Measurements from ENCODE around the gene KRTCAP2.
"Not testable (repeated sequence)": the region's sequence is repeated elsewhere in the genome, so short reads cannot be mapped to it uniquely, and the experiment has no call there.

KRTCAP2 gene

DNA sequence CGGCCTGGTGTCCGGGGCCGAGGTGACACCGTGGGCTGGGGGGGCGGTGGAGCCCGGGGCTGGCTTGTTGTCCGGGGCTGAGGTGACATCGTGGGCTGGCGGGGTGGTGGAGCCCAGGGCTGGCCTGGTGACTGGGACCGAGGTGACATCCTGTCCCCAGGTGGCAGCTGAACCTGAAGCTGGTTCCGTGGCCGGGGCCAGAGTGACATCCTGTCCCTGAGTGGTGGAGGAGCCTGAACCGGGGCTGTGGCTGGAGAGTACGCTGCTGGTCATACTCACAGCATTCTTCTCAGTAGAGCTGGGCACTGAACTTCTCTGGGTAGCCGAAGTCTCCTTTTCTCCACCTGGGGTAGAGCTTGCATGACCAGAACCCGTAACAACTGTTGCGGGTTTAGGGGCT is 18.8 kb upstream of the KRTCAP2 start:
- no peak overlapping the region for H3K4me3 ChIP-seq (ENCODE audit: low read depth, low read length)
- TF ChIP-seq, protein P1, sequence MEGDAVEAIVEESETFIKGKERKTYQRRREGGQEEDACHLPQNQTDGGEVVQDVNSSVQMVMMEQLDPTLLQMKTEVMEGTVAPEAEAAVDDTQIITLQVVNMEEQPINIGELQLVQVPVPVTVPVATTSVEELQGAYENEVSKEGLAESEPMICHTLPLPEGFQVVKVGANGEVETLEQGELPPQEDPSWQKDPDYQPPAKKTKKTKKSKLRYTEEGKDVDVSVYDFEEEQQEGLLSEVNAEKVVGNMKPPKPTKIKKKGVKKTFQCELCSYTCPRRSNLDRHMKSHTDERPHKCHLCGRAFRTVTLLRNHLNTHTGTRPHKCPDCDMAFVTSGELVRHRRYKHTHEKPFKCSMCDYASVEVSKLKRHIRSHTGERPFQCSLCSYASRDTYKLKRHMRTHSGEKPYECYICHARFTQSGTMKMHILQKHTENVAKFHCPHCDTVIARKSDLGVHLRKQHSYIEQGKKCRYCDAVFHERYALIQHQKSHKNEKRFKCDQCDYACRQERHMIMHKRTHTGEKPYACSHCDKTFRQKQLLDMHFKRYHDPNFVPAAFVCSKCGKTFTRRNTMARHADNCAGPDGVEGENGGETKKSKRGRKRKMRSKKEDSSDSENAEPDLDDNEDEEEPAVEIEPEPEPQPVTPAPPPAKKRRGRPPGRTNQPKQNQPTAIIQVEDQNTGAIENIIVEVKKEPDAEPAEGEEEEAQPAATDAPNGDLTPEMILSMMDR (IDR thresholded peaks at IDR 0.05; ENCODE audit: control insufficient read depth, extremely low read depth, insufficient read depth): no peak
- no peak for DNase-seq (ENCODE audit: low read depth)

DNA sequence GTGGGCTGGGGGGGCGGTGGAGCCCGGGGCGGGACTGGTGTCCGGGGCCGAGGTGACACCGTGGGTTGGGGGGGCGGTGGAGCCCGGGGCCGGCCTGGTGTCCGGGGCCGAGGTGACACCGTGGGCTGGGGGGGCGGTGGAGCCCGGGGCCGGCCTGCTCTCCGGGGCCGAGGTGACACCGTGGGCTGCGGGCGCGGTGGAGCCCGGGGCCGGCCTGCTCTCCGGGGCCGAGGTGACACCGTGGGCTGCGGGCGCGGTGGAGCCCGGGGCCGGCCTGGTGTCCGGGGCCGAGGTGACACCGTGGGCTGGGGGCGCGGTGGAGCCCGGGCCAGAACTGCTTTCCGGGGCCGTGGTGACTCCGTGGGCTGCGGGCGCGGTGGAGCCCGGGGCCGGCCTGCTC is 16.8 kb upstream of the KRTCAP2 start:
- not testable (repeated sequence) for DNase-seq (ENCODE audit: low read depth); H3K4me3 ChIP-seq (ENCODE audit: low read depth, low read length)

DNA sequence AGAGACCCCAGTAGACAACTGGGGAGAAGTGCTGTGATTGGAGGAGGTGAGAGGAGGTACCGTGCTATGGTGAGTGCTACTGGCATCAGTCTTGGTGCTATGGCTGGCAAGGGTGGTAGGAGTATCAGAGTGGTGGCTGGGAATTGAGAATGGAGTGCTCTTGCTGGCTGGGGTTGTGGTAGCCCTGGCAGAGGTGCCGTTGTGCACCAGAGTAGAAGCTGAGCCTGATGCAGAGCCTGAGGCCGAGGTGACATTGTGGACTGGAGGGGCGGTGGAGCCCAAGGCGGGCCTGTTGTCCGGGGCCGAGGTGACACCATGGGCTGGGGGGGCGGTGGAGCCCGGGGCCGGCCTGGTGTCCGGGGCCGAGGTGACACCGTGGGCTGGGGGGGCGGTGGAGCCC is 15.2 kb upstream of the KRTCAP2 start:
- TF ChIP-seq, protein P1 (IDR thresholded peaks at IDR 0.05; ENCODE audit: control insufficient read depth, extremely low read depth, insufficient read depth): no peak
- DNase-seq (ENCODE audit: low read depth): no peak
- H3K4me3 ChIP-seq (ENCODE audit: low read depth, low read length): no peak overlapping the region

GRCh38 chr1:155187456-155187891 is 14.4 kb upstream of the KRTCAP2 start:
- DNase-seq (ENCODE audit: low read depth): no peak
- TF ChIP-seq, protein P1 (IDR thresholded peaks at IDR 0.05; ENCODE audit: control insufficient read depth, extremely low read depth, insufficient read depth): no peak
- no peak overlapping the region for H3K4me3 ChIP-seq (ENCODE audit: low read depth, low read length)

DNA sequence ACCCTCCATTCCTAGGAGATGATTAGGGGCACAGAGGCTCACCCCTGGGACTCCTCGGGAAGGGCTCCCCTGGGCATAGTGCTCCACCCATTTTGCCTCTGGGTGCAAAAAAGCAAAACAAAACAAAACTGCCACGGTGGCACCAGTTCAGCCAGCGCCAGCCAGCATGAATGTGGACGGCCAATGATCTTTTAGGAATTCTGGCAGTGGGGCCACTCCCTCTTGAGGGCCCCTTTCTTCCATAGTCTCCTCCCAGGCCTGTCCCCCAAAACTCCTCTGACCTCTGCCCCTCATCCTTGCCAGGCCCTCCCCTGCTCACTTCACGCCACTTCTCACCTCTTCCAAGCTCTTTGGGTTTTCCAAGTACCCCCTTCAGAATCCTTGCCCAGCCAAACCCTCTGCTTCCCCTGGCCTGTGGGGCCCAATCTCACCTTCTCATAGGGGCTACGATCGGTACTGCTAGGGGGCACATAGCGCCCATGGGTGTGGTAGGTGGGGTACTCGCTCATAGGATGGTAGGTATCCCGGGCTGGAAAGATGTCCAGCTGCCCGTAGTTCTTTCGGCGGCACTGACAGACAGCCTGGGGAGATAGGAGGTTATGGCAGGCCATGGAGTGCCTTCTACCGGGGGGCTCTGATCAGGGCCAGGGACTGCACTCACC is 13.8 kb upstream of the KRTCAP2 start:
- TF ChIP-seq, protein P1 (IDR thresholded peaks at IDR 0.05; ENCODE audit: control insufficient read depth, extremely low read depth, insufficient read depth): no peak
- H3K4me3 ChIP-seq (ENCODE audit: low read depth, low read length): no peak overlapping the region
- no peak for DNase-seq (ENCODE audit: low read depth)

- H3K4me3 ChIP-seq (ENCODE audit: low read depth, low read length): no peak overlapping the region
- TF ChIP-seq, protein P1 (IDR thresholded peaks at IDR 0.05; ENCODE audit: control insufficient read depth, extremely low read depth, insufficient read depth): no peak
- DNase-seq (ENCODE audit: low read depth): no peak
Observed at GRCh38 chr1:155186067-155186793, 13.1 kb upstream of the KRTCAP2 start.

DNA sequence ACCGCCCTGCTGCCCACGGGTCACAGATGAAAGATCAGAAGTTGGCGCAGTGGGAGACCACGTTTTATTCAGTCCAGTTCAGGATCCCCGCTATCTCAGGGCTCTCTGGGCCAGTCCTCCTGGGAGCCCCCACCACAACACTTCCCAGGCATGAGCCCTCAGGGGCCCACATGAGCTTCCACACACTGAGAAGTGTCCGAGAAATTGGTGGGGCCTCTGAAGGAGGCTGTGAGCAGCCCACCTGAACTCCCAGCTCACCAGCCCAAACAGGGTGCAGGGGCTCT is 12.6 kb upstream of the KRTCAP2 start:
- no peak for DNase-seq (ENCODE audit: low read depth)
- H3K4me3 ChIP-seq (ENCODE audit: low read depth, low read length): no peak overlapping the region
- TF ChIP-seq, protein P1 (IDR thresholded peaks at IDR 0.05; ENCODE audit: control insufficient read depth, extremely low read depth, insufficient read depth): no peak

Measured in LNCaP clone FGC (cell line).